GM11168 (cell line): ENCODE measurements around the gene VPREB1.
"Not testable (repeated sequence)": the region's sequence is repeated elsewhere in the genome, so short reads cannot be mapped to it uniquely, and the experiment has no call there.

Experiments used
- in situ Hi-C: fragments of 300-500 bp; cut with MboI; formaldehyde crosslinking; loops from one replicate; pipeline ENCODE4 v1.12.0; 2022; ENCODE audit warnings: low sequenced_read_pairs; ENCODE audit not compliant: unreplicated experiment

Gene VPREB1

GRCh38 chr22:22210889-22211833 lies 33.4 kb upstream of the VPREB1 start:
- in situ Hi-C loops, result no loop called here

DNA sequence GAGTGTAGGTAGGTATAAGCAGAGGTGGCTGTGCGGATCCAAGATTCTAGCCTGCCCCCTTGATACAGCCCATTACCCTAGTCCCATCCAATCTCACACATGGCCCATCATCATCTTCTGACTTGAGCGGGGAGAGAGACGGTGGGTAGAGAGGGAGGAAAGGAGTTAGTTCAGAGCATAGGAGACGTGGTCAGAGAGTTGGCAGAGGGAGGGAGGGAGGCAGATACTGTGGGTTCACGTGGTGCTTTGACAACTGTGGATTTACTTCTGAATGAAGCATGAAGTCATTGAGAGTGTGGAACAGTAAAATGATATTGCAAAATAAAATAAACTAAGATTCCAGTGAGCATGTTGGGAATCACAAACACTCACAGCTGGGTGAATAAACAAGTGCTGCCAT lies 31.4 kb upstream of the VPREB1 start:
- in situ Hi-C loops, result no loop called here

DNA sequence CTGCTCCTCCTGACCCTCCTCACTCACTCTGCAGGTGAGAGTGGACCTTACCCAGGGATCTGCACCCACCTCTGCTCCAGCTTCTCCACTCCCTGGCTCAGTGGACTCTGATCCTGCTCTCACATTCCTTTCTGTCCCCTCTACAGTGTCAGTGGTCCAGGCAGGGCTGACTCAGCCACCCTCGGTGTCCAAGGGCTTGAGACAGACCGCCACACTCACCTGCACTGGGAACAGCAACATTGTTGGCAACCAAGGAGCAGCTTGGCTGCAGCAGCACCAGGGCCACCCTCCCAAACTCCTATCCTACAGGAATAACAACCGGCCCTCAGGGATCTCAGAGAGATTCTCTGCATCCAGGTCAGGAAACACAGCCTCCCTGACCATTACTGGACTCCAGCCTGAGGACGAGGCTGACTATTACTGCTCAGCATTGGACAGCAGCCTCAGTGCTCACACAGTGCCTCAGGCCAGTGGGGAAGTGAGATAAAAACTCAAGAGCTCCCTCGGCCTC lies 29.7 kb upstream of the VPREB1 start:
- in situ Hi-C loops, result no loop called here

GRCh38 chr22:22215659-22216449 lies 28.7 kb upstream of the VPREB1 start:
- in situ Hi-C loops, result no loop called here

- in situ Hi-C loops, result no loop called here
These were observed 28.1 kb upstream of the VPREB1 start for GRCh38 chr22:22216450-22216959.

- in situ Hi-C loops, result no loop called here
These were observed 26.3 kb upstream of the VPREB1 start for GRCh38 chr22:22218302-22218701.

DNA sequence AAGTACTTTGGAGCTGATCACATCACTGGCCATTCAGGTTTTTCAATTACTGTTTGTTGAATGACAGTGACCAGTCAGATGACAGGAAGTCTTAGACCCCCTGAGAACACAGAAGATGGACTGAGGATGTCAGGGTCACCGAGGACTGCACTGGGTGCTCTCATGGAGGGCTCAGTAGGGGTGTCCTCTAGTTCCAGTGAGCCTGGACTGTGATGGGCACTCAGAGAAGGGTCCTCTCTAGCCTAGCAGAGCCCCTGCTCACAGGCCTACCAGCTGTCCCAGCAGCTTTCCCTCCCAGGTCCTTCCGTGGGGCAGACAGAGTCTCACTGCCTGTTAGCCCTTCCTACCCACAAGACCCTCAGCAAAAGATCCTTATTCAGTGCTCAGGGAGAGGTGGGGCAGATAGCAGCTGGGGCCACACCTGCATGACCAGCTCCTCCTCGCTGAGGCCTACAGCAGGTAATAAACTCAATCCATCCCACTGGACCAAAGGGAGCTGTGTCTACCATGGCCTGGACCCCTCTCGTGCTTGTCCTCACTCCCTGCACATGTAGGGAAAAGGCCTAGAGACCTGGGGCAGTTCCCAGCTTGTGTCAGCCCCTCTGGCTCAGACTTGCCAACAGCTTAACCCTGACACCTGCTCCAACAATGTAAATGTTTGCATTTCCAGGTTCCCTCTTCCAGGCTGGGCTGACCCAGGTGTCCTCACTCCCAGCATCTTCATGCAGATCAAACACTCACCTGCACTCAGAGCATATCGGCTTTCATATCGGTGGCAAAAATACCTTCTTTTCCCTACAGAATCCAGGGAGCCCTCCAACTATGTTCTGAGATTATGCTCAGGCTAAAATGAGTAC lies 25.2 kb upstream of the VPREB1 start:
- in situ Hi-C loops, result no loop called here

DNA sequence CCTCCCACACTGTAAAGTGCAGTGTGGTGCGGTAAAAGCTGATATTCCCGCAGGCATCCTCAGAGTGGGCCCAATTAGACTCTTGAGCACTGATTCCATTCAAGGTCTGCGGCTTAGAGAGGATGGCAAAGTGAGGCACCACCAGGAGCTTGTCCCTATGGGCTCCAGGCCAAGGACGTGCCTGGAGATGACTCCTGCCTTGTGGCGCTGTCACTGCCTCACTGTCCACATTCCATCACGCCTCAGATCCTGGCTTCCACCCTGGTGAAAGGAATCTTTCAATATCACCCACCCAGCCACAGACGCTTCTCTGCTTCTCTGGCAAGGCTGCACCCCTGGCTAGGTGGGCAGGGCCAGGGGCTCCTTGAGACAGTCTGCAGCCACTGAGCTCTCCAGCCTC lies 23.5 kb upstream of the VPREB1 start:
- in situ Hi-C loops, result not testable (repeated sequence)

GRCh38 chr22:22226448-22227187 lies 18.0 kb upstream of the VPREB1 start:
- in situ Hi-C loops, result no loop called here

- in situ Hi-C loops, result no loop called here
These were observed 16.2 kb upstream of the VPREB1 start for GRCh38 chr22:22228421-22228820.

DNA sequence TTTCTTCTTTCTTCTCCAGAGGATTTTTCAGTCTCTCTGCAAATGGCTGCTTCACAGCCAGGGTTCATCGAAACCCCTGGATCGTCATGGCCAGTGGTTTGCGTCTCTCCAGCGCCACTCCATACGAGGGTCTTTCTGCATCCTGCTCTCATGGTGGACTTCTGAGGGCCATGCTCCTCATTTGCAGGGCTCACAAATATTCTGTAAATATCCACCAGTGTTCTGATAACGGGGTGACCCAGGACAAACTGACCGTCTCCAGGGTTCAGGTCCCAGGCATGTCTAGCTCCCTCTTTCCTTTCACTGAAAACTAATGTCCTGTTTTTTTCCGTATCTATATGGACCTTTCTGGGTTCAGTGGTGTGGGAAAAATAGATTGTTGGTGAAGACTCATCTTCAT lies 15.7 kb upstream of the VPREB1 start:
- in situ Hi-C loops, result no loop called here

DNA sequence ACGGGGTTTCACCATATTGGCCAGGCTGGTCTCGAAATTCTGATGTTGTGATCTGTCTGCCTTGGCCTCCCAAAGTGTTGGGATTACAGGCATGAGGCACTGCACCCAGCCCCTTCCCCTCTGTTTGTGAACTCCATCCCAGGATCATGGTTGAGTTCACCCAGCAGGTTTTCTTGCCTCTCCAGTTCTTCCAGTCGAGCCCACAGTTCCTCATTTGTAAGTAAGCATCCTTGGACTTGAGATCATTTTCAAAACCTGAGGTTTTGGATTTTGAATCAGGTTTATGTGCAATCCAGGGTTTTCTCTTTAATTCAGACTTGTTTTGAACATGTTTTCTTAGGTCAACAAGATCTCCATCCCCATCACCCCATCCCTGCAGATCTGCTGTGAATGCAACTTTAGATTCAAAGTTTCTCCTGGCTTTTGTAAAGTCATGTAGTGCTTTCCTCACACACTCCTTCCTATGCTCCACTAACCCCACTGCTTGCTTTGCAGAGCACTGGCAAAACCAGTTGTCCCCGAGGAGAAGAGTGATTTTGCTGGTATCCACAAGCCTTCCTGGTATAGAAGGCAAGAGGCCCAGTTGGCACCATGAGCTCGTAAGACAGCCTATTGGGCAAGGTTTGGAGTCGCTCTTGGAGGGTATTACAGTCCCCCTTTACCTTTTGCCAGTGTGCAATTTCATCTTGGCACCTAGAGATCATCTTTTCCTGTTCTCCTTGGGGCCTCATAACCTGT lies 14.7 kb upstream of the VPREB1 start:
- in situ Hi-C loops, result no loop called here

GRCh38 chr22:22230438-22230837 lies 14.1 kb upstream of the VPREB1 start:
- in situ Hi-C loops, result no loop called here

- in situ Hi-C loops, result no loop called here
These were observed 11.5 kb upstream of the VPREB1 start for GRCh38 chr22:22233081-22233480.

- in situ Hi-C loops, result no loop called here
These were observed 9.0 kb upstream of the VPREB1 start for GRCh38 chr22:22235558-22235957.

DNA sequence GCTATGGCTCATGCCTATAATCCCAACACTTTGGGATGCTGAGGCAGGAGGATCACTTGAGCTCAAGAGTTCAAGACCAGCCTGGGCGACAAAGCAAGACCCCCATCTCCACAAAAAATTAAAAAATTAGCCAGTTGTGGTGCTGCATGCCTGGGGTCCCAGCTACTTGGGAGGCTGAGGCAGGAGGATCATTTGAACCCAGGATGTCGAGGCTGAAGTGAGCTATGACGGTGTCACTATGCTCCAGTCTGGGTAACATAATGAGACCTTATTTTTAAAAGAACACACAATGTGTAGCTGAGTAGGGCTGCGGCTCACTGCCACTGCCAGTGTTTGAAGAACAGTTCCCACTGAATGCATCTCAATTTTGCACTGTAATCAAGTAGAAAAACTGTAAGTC lies 7.1 kb upstream of the VPREB1 start:
- in situ Hi-C loops, result no loop called here

- in situ Hi-C loops, result no loop called here
These were observed 5.2 kb upstream of the VPREB1 start for GRCh38 chr22:22239311-22239939.

DNA sequence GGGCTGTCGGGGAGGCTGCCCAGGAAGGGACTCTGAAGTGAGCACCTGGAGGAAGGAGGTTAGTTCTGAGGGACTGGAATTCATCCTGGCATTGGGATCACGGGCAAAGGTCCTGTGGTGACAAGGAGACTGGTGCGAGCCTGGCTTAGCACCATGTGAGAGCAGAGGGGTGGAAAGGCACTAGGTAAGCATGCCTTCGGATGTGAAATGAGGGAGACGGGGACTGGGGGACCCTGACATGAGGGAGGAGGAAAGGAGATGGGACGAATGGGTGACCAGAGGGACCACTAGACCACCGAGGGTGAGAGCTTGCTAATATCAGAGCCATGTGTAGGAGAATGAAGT lies 3.1 kb upstream of the VPREB1 start:
- in situ Hi-C loops, result no loop called here
